Endodermal cell (in vitro differentiated cells): ENCODE data around the gene GRID1. TPM values are rescaled to one million over a fixed set of nuclear protein-coding genes. Genes with fewer than 3 reads are reported as not detected.

Source experiments
- DNase-seq: peaks from one replicate; pipeline ENCODE4 v3.0.0-alpha.2; 2017
- H3K27ac ChIP-seq: 2 replicates; pipeline ENCODE4 v1.5.1; 2013; ENCODE audit warnings: mild to moderate bottlenecking, low read depth, low read length, moderate library complexity
- H3K27me3 ChIP-seq: 2 replicates; pipeline ENCODE4 v1.6.1; 2013; ENCODE audit warnings: mild to moderate bottlenecking, low read length, moderate library complexity; ENCODE audit not compliant: insufficient read depth, control insufficient read depth, poor library complexity, severe bottlenecking
- H3K36me3 ChIP-seq: 2 replicates; pipeline ENCODE4 v1.7.0; 2013; ENCODE audit warnings: mild to moderate bottlenecking, low read length, moderate library complexity; ENCODE audit not compliant: control insufficient read depth, insufficient read depth
- H3K4me1 ChIP-seq: one replicate; pipeline ENCODE4 v1.7.0; 2013; ENCODE audit warnings: low read length; ENCODE audit not compliant: control insufficient read depth, insufficient read depth
- H3K4me3 ChIP-seq: 2 replicates; pipeline ENCODE4 v1.5.1; 2013; ENCODE audit warnings: mild to moderate bottlenecking, low read length, moderate library complexity
- H3K9ac ChIP-seq: 2 replicates; pipeline ENCODE4 v1.6.1; 2013; ENCODE audit warnings: mild to moderate bottlenecking, low read length, moderate library complexity; ENCODE audit not compliant: poor library complexity, severe bottlenecking; ENCODE audit errors: extremely low read depth
- H3K9me3 ChIP-seq: 2 replicates; pipeline ENCODE4 v1.6.1; 2013; ENCODE audit warnings: mild to moderate bottlenecking, low read length, moderate library complexity; ENCODE audit not compliant: control insufficient read depth
- H3K27ac Mint-ChIP-seq: 2 replicates; pipeline ENCODE4 v1.8.0; 2020; ENCODE audit warnings: mixed read lengths
- H3K27me3 Mint-ChIP-seq: 2 replicates; pipeline ENCODE4 v1.8.0; 2021; ENCODE audit warnings: mild to moderate bottlenecking, mixed read lengths; ENCODE audit not compliant: insufficient read depth
- H3K36me3 Mint-ChIP-seq: 2 replicates; pipeline ENCODE4 v1.8.0; 2020; ENCODE audit warnings: low read depth, mixed read lengths
- H3K4me1 Mint-ChIP-seq: 2 replicates; pipeline ENCODE4 v1.8.0; 2020; ENCODE audit warnings: mixed read lengths
- H3K4me3 Mint-ChIP-seq: 2 replicates; pipeline ENCODE4 v1.8.0; 2020; ENCODE audit warnings: mild to moderate bottlenecking, moderate library complexity, mixed read lengths
- H3K9me3 Mint-ChIP-seq: 2 replicates; pipeline ENCODE4 v1.8.0; 2020; ENCODE audit warnings: mild to moderate bottlenecking, mixed read lengths
- WGBS, 2 experiments: methylation state at CpG; one replicate each; pipeline versions ENCODE4 v1.1.5 to v1.1.7; 2013; ENCODE audit warnings: missing lambda C conversion rate in 2 of 2, mixed read lengths in 1 of 2; ENCODE audit not compliant: insufficient coverage in 1 of 2, insufficient read length in 1 of 2; 5-methylcytosine and 5-hydroxymethylcytosine counted together
- total RNA-seq, 2 donors: library from RNA; stranded (reverse); fragmentation: NEBNext Ultra II Directional in 1 of 2; extraction: Animal tissue kit (Norgen Biotek cat#: 25700) in 1 of 2; gene quantifications; 2 replicates in 1 of 2; 3 replicates in 1 of 2; pipeline ENCODE4 v1.2.1, GENCODE V29; 2021
- TF ChIP-seq, protein P1 (sequence below): fragments of 200-600 bp; sonication (generic); conservative IDR thresholded peaks from 2 replicates; pipeline ENCODE4 v1.5.0; 2021; ENCODE audit warnings: antibody characterized with exemption, mild to moderate bottlenecking

Gene GRID1
- total RNA-seq, 2 donors from 2014 or later: 0.13 to 0.53 TPM

DNA sequence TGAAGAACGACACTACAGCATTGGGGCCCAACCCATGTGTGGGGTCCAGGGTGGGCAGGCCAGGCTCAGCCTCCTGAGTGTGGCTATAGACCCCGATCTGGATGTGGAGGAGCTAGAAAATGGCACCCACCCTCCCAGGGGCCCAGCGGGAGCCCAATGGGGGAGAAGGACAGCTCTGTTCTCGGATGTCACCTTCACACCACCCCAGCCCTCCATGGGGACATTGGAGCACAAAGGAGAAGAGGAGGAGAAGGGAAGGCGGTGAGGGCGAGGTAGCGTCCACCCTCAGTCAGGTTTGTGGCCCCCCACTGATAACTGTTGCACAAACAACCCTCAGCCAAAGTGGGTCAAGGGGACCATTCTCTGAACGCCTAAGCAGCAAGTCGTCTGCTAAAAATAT is 509.3 kb downstream of the GRID1 start:
- H3K4me3 Mint-ChIP-seq: no peak overlapping the region
- H3K27me3 Mint-ChIP-seq: no peaks in the 10 kb centered on the region
- H3K9me3 ChIP-seq: no peaks in the 10 kb centered on the region
- H3K9me3 Mint-ChIP-seq: no peaks in the 10 kb centered on the region
- no peak overlapping the region for H3K4me3 ChIP-seq
- no peak for DNase-seq
- no peaks in the 10 kb centered on the region for H3K4me1 Mint-ChIP-seq
- H3K4me1 ChIP-seq: no peaks in the 10 kb centered on the region
- no peak overlapping the region for H3K27ac Mint-ChIP-seq
- 92 to 100% methylated on average over 3 to 9 of the region's 9 CpGs for WGBS, 2 experiments
- no peak overlapping the region for H3K27ac ChIP-seq
- no peak overlapping the region for H3K9ac ChIP-seq
- TF ChIP-seq, protein P1, sequence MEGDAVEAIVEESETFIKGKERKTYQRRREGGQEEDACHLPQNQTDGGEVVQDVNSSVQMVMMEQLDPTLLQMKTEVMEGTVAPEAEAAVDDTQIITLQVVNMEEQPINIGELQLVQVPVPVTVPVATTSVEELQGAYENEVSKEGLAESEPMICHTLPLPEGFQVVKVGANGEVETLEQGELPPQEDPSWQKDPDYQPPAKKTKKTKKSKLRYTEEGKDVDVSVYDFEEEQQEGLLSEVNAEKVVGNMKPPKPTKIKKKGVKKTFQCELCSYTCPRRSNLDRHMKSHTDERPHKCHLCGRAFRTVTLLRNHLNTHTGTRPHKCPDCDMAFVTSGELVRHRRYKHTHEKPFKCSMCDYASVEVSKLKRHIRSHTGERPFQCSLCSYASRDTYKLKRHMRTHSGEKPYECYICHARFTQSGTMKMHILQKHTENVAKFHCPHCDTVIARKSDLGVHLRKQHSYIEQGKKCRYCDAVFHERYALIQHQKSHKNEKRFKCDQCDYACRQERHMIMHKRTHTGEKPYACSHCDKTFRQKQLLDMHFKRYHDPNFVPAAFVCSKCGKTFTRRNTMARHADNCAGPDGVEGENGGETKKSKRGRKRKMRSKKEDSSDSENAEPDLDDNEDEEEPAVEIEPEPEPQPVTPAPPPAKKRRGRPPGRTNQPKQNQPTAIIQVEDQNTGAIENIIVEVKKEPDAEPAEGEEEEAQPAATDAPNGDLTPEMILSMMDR: no peak
- H3K27me3 ChIP-seq: no peaks in the 10 kb centered on the region
- no peaks in the 10 kb centered on the region for H3K36me3 Mint-ChIP-seq
- H3K36me3 ChIP-seq: no peaks in the 10 kb centered on the region

DNA sequence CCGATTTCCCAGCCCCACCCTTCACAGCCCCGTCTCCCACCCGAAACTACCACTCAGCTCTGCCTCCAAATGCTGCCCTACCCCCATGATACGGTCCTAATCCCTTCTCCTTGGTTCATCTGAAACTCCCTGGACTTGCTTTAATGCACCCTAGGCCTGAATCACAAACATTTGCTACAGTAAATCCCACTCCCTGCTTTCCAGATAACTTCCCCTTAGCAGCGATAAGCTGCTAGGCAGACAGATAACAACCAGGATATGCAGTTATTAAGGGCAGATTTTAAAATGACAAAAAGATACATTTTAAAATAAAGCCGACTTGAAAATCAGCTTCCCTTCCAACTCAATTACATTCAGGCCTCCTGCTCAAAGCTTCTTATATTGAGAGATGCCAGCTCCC is 514.7 kb downstream of the GRID1 start:
- no peak overlapping the region for H3K27ac Mint-ChIP-seq
- 90 to 100% methylated on average over 1 to 6 of the region's 6 CpGs for WGBS, 2 experiments
- no peaks in the 10 kb centered on the region for H3K27me3 ChIP-seq
- H3K4me1 ChIP-seq: no peaks in the 10 kb centered on the region
- no peaks in the 10 kb centered on the region for H3K36me3 ChIP-seq
- no peaks in the 10 kb centered on the region for H3K27me3 Mint-ChIP-seq
- H3K27ac ChIP-seq: no peak overlapping the region
- TF ChIP-seq, protein P1: no peak
- no peaks in the 10 kb centered on the region for H3K4me1 Mint-ChIP-seq
- H3K36me3 Mint-ChIP-seq: no peaks in the 10 kb centered on the region
- DNase-seq: no peak
- peaks cover 6% of the 10 kb centered on the region for H3K9me3 Mint-ChIP-seq
- H3K4me3 Mint-ChIP-seq: no peak overlapping the region
- no peak overlapping the region for H3K4me3 ChIP-seq
- peaks cover 11% of the 10 kb centered on the region for H3K9me3 ChIP-seq
- no peak overlapping the region for H3K9ac ChIP-seq

DNA sequence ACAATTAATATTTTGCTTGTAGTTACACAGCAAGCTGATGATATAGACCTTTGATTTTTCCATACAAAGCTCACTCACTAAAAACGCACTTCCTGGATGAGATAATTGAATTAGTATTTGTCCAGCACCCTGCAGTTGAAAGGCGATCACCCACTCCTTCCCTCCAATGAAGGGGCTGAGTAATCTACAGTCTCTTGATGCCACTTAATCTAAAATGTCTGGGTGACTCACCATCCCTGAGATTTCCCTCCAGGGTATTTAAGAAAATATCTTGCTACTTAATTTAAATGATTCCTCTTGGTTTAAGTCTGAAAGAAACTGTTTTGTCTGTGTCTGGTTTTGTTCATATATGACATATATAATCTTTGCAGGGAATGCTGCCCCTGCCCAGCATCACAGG is 515.3 kb downstream of the GRID1 start:
- no peaks in the 10 kb centered on the region for H3K4me1 ChIP-seq
- no peak overlapping the region for H3K27ac ChIP-seq
- H3K9ac ChIP-seq: no peak overlapping the region
- Mint-ChIP-seq H3K27me3 (no peaks in the 10 kb centered on the region), H3K9me3 (peaks cover 6% of the 10 kb centered on the region), H3K36me3 (no peaks in the 10 kb centered on the region), H3K4me1 (no peaks in the 10 kb centered on the region), H3K27ac (no peak overlapping the region), H3K4me3 (no peak overlapping the region)
- no peaks in the 10 kb centered on the region for H3K27me3 ChIP-seq
- H3K4me3 ChIP-seq: no peak overlapping the region
- H3K36me3 ChIP-seq: no peaks in the 10 kb centered on the region
- WGBS, 2 experiments: 89% methylated on average over 2 of the region's 2 CpGs; no CpG with 5 or more reads in 1 of the 2 experiments
- DNase-seq: no peak
- peaks cover 11% of the 10 kb centered on the region for H3K9me3 ChIP-seq
- TF ChIP-seq, protein P1: no peak
